ENCODE measurements around the gene RAD9A.

- TF ChIP-seq USF2 (IDR thresholded peaks at IDR 0.05; ENCODE audit: low read depth, low read length), result no peak
- no peak for TF ChIP-seq CTCF (conservative IDR thresholded peaks at IDR 0.05; ENCODE audit: low read depth, low read length)
- TF ChIP-seq RAD21 (IDR thresholded peaks at IDR 0.05; ENCODE audit: low read length), result no peak
- no peak for TF ChIP-seq SMC3 (IDR thresholded peaks at IDR 0.05; ENCODE audit: low read depth, low read length)
- TF ChIP-seq FOS (IDR thresholded peaks at IDR 0.05; ENCODE audit: low read depth, low read length), result no peak
Observed at GRCh38 chr11:67432655-67433349, 41.0 kb downstream of the RAD9A start.
